ENCODE data around the gene GRB10. TPM values are rescaled to one million over a fixed set of nuclear protein-coding genes. Genes with fewer than 3 reads are reported as not detected.

The GRB10 gene
- total and polyA plus RNA-seq, 3 donors from 2014 or later: 54.0 to 81.9 (median 57.7) TPM

- 68 to 76% methylated on average over 9 of the region's 9 CpGs for WGBS, 2 donors
- H3K9me3 ChIP-seq: no peaks in the 10 kb centered on the region
- no peaks in the 10 kb centered on the region for H3K27me3 ChIP-seq
- TF ChIP-seq CTCF (IDR thresholded peaks at IDR 0.05) (no peak), POLR2A (IDR thresholded peaks at IDR 0.05) (no peak)
- intact Hi-C loops (cut with DNase I; ENCODE audit: low total_unique reads): no loop called here
- no peak overlapping the region for H3K27ac ChIP-seq
- DNase-seq: no peak
- H3K36me3 ChIP-seq (ENCODE audit: low read depth, missing control alignments): no peaks in the 10 kb centered on the region
- no peaks in the 10 kb centered on the region for H3K4me1 ChIP-seq
- H3K4me3 ChIP-seq: no peak overlapping the region
Observed at GRCh38 chr7:50806143-50806542, 23.4 kb upstream of the GRB10 start.

- WGBS, 2 donors: 50 to 60% methylated on average over 5 of the region's 5 CpGs
- TF ChIP-seq POLR2A (IDR thresholded peaks at IDR 0.05) (no peak), CTCF (IDR thresholded peaks at IDR 0.05) (no peak)
- Histone ChIP-seq H3K9me3 (no peaks in the 10 kb centered on the region), H3K27ac (no peak overlapping the region), H3K4me1 (no peaks in the 10 kb centered on the region), H3K4me3 (no peak overlapping the region), H3K27me3 (no peaks in the 10 kb centered on the region), H3K36me3 (ENCODE audit: low read depth, missing control alignments) (no peaks in the 10 kb centered on the region)
- intact Hi-C loops (cut with DNase I; ENCODE audit: low total_unique reads): no loop called here
- DNase-seq: no peak
Observed at GRCh38 chr7:50805447-50806125, 22.9 kb upstream of the GRB10 start.

GRCh38 chr7:50803359-50804337, 21.0 kb upstream of the GRB10 start:
- intact Hi-C loops (cut with DNase I; ENCODE audit: low total_unique reads): no loop called here
- Histone ChIP-seq H3K36me3 (ENCODE audit: low read depth, missing control alignments) (no peaks in the 10 kb centered on the region), H3K4me1 (no peaks in the 10 kb centered on the region), H3K9me3 (no peaks in the 10 kb centered on the region), H3K4me3 (no peak overlapping the region), H3K27me3 (no peaks in the 10 kb centered on the region), H3K27ac (no peak overlapping the region)
- WGBS, 2 donors: 83 to 87% methylated on average over 5 of the region's 5 CpGs
- TF ChIP-seq POLR2A (IDR thresholded peaks at IDR 0.05) (no peak), CTCF (IDR thresholded peaks at IDR 0.05) (no peak)
- no peak for DNase-seq

- H3K4me3 ChIP-seq: no peak overlapping the region
- no peak overlapping the region for H3K27ac ChIP-seq
- no peak for DNase-seq
- TF ChIP-seq POLR2A (IDR thresholded peaks at IDR 0.05) (no peak), CTCF (IDR thresholded peaks at IDR 0.05) (no peak)
- WGBS, 2 donors: 64 to 95% methylated on average over 1 of the region's 1 CpG
- H3K27me3 ChIP-seq: no peaks in the 10 kb centered on the region
- intact Hi-C loops (cut with DNase I; ENCODE audit: low total_unique reads): no loop called here
- no peaks in the 10 kb centered on the region for H3K9me3 ChIP-seq
- H3K36me3 ChIP-seq (ENCODE audit: low read depth, missing control alignments): no peaks in the 10 kb centered on the region
- no peaks in the 10 kb centered on the region for H3K4me1 ChIP-seq
Observed at GRCh38 chr7:50801907-50802306, 19.2 kb upstream of the GRB10 start.

Data from testis (tissue), 3 donors.